Stimulated activated naive CD4-positive, alpha-beta T cell (primary cell): ENCODE results near the gene MCF2L.
"Not testable (repeated sequence)": the region's sequence is repeated elsewhere in the genome, so short reads cannot be mapped to it uniquely, and the experiment has no call there.

ENCODE experiments used
- DNase-seq, 6 experiments: peaks; one replicate each; lab custom pipeline; 2025; lab: John Stamatoyannopoulos, UW

Gene MCF2L

DNA sequence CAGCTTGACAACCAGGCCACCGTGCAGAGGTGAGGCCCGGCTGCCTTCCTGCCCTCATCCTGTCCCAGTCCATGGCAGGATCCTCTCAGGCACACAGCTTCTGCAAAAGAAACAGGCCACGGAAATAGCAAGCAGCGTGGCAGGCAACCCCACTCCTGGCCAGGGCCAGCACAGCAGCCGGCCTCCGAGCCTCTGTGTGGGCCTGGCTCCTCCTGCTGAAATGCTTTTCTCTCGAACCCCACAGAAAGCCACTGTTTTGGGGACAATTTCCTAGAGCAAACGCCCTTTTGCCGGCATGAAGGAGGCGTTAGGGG is 97.1 kb downstream of the MCF2L start:
- DNase-seq = no peak

DNA sequence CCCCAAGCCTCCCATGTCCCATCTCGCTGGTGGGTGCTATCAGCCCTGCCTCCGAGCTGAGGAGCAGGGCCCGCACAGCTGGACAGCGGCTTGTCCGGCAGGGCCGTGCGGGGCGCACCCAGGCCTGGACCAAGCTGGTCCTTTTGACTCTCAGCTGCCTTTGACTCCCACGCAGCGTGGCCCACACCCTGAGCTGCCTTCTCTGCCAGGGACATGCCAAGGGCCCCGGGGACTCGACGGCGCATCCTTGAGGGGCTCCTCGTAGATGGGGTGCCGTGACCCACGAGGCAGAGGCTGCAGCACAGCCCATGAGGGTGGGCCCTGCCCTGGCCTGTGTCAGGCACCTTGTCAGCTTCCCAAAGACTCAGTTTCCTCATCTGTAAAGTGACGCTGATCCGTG is 97.7 kb downstream of the MCF2L start:
- no peak for DNase-seq

DNA sequence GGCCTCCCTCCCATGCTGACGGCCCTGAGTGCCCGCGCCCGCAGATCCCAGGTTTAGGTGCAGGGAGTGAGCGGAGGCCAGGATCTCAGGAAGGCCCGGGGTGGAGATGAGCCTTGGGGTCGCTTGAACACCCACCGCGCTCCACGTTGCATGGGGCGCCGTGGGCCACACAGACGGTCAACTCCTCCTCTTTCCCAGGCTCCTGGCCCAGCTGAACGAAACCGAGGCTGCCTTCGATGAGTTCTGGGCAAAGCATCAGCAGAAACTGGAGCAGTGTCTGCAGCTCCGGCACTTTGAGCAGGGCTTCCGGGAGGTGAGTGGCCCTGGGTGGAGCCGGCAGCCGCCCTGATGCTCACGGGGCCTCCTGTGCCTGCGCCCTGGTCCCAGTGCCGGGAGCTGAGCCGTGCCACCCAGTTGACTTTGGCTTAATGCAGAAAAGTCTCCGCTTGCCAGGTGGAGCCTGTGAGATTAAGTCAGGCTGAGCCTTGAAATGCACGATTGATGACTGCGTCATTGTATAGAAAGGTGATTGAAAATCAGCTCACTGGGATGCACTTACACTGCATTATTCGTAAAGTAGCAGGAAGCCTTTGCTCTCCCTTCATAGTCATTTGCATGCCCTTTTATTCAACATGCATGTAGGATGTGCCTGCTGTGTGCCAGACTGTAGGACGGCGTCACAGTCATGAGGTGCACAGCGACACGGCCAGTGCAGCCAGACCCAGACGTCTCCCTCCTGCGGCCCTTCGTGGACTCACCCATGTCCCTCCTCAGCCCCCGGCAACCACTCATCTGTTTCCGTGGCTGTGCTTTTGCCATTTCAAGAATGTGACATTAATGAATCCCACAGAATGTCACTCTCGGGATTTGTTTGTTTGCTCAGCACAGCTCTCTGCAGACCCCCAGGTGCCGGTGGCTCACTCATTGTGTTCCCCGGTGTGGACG is 101.1 kb downstream of the MCF2L start:
- DNase-seq = no peak

- DNase-seq = no peak
Observed at GRCh38 chr13:113070855-113071254, 101.8 kb downstream of the MCF2L start.

DNA sequence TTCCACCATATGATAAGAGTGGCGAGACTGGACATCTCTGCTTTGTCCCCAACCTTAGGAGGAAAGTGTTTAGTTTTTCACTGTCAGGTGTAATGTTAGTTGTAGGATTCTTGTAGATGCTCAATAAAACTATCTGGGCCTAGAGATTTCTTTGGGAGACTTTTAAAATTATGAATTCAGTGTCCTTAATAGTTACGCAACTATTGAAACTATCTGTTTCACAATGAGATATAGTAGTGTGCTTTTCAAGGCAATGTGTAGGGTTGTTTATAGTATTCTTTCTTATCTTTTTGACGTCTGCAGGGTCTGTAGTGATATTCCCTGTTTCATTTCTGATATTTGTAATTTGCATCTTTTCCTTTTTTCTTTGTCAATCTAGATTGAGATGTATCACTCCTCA is 103.4 kb downstream of the MCF2L start:
- no peak for DNase-seq

DNA sequence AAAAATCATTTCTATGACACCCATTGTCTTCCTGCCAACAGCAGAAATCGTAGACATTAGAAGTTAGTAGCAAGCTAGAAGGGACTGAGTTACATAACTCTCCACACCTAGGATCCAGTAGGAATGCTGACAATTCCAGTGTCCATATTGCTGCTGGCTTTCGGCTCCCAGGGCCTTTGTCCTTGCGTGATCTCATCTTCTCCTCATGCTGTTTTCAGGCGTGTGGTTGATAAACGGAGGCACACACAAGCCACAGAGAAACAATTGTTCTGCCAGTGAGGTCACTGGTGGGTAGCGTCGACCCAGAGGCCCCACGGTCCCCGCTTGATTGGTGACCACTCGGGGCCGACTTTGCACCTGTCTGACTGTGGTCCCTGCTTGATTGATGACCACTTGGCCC is 104.9 kb downstream of the MCF2L start:
- no peak for DNase-seq

DNA sequence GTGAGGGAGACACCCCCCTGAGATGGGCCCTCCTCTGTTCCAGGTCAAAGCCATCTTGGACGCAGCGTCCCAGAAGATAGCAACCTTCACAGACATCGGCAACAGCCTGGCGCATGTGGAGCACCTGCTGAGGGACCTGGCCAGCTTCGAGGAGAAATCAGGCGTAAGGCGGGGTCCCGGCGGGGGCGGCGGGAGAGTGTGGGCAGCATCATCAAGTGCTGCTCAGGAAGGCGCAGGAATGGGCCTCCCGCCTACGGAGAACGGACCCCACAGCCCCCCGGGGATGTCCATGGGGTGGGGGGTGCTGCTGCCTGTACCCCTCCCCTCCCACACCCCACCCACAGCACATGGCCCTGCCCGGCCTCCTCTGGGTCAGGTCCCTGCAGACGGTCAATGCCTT is 105.4 kb downstream of the MCF2L start:
- DNase-seq = no peak

GRCh38 chr13:113074876-113075275 is 105.9 kb downstream of the MCF2L start:
- no peak for DNase-seq

- DNase-seq = no peak
Observed at GRCh38 chr13:113075711-113076110, 106.7 kb downstream of the MCF2L start.

DNA sequence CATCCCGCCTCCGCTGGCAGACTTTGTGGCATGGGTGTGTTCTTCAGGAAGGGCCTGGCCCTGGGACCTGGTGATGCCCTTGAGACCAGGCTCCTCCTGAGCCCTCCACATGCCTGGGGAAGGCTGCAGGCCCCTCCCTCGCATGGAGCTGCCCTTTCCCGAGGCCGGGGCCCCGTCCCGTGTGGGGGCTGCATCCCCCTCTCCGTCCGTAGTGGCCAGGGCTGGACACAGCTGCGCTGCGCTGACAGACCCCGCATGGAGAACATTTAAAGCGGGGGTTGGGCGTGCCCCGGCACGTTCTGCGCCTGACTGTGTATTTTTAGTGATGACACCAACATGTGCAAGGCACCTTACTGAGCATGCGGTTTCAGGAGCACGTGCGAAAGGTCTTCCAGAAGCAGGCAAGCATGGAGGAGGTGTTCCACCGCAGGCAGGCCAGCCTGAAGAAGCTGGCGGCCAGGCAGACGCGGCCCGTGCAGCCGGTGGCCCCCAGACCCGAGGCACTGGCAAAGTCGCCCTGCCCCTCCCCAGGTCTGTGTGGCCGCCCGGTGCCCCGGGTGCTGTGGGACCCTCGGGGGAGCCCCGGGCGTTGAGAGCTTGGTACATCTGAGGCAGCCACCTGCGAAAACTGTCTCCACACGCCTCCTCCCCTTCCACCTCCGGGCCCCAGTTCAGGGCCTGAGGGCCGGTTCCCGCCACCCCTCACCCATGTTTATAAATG is 107.8 kb downstream of the MCF2L start:
- no peak for DNase-seq

GRCh38 chr13:113077566-113077952 is 108.5 kb downstream of the MCF2L start:
- no peak for DNase-seq

DNA sequence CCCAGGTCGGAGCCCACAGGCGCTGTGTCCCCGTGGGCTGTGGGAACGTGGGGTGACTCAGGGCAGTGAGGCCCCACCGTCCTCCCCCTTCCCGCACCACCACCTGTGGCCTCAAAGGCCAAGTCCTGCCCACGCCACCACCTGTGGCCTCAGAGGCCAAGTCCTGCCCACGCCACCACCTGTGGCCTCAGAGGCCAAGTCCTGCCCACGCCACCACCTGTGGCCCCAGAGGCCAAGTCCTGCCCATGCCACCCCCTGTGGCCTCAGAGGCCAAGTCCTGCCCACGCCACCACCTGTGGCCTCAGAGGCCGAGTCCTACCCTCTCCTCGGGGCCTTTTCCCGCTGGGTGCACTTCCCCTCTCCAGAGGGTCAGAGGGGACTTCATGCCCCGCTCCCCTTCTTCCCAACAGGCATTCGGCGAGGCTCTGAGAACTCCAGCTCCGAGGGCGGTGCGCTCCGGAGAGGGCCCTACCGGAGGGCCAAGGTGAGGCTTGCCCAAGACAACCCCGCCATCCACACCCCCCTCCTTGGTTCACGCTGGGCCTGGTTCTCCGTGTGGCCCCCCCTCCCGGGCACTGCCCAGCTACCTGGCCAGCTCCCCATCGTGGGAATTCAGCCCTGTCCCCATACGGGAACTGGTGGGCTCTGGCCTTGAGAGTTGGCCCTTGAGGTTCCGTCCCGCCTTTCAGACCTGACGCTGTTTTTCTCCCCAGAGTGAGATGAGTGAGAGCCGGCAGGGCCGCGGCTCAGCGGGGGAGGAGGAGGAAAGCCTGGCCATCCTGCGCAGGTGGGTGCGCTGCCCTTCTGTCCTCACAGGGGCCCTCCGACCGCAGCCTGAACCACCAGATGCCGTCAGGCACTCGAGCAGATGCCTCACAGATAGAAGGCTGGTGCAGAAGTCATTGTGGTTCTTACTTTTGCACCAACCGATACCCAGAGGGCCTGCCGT is 109.2 kb downstream of the MCF2L start:
- no peak for DNase-seq

DNA sequence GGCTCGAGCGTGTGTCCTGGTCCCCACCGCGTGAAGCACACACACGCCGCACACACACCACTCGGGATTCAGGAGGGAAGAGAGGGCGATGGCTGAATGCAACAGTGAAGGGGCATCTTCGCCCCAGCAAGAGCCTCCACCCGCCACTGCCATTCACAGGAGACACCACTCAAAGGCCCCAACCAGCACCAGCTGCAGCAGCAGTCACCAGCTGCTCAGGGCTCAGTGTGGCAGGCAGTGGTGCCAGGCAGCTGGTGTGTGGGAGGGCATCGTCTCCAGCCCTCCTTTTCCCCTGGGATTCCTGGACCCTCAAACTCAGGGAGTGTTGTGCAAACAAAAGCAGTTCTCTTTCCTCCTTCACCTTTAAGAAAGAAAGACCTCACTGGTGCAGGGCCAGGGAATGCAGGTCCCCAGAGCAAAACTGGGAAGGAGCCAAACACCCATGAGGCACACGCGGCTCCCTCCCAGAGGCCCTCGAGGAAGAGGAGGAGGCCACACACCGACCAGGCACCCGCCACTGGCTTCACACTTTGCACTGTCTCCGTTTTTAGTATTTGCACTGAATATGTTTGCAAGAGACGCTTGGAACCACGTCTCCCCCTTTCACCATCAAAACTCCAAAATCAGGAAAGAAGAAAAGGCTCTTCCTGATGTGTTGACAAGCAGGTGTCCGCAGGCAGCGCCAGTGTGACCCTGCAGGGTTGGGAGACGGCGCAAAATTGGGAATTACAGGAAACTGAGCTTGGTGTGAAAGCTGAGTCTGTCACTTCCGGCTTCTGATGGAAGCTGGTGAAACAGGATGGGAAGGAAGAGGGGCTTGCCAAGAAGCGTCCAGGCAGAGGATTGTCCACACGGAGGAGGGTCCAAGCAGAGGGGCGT is 110.1 kb downstream of the MCF2L start:
- no peak for DNase-seq

DNA sequence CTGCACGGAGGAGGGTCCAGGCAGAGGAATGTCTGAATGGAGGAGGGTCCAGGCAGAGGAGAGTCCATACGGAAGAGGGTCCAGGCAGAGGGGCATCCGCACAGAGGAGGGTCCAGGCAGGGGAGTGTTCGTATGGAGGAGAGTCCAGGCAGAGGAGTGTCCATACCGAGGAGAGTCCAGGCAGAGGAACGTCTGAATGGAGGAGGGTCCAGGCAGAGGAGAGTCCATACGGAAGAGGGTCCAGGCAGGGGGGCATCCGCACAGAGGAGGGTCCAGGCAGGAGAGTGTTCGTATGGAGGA is 110.7 kb downstream of the MCF2L start:
- not testable (repeated sequence) for DNase-seq

DNA sequence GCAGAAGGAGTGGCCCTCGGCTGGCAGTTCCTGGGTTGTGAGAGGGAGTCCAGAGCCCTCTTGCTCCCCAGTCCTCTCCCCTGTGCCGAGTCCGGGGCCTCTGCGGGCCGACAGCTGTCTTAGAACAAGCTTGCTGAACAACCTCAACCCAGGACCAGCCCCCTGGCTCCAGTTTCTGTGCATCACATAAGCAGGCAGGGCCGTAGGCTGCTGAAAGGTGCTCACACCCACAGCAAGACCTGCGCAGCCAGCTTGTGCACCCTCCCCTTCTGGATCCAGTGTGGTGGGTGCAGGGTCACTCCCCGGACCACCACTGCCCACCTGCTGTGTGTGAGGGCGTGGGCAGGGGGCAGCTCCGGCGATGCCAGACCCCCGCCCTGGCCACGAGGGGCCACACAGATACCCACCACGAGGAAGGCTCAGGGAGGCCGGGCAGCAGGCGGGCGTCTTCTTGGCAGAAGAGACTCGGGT is 111.4 kb downstream of the MCF2L start:
- no peak for DNase-seq

- DNase-seq = no peak
Observed at GRCh38 chr13:113080901-113081521, 112.0 kb downstream of the MCF2L start.

DNA sequence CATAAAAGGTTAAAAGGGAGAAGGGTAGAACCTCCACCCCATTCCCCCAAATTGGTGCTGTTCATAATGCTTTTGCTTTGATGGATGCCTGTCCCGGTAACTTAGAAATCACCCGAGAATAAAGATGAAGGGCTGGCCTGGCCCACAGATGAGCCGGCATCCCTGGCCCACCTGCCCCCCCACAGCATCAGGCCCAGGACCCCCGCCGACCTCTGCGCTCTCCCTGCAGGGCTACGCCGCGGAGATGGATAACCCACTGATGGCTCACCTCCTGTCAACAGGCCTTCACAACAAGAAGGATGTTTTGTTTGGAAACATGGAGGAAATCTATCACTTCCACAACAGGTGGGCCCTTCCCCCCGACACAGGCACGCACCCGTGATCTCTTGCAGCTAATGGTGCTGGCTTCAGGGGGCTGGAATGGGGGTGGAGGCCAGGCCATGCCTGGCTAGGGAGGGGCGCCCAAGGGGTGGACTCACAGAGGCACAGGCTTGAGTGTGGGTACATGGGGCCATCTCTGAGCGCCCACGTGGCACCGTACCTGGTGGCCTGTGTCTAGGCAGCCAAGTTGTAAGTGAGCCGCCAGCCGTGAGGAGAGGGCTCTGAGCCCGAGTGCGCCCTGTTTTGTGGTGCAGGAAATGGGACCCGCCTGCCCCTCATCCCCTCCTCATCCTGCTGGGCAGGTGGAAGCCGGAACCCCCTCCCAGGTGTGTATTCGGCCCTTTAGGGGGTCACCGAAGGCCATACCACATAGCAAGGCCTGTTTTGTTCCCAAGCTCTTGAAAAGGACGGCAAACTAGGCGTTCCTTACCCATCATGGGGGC is 113.4 kb downstream of the MCF2L start:
- DNase-seq = no peak

DNA sequence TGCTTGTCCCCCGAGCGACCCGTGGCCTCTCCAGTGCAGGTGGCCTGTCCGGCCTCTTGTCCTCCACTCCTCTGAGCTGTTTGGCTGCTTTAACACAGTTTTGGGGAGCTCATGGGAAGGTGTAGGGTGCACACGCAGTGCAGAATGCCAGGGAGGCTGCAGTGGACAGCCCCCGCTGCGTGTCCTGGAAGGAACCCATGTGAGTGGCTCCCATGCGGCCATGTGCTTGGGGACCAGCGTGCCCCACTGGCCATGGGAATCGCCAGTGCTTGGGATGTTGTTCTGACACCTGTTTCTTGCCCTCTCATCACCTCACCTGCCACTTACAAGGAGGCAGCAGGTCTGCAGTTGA is 114.0 kb downstream of the MCF2L start:
- DNase-seq = no peak

GRCh38 chr13:113083402-113084061 is 114.5 kb downstream of the MCF2L start:
- no peak for DNase-seq
